ENCODE results near the gene MZT2A.
"Not testable (repeated sequence)": the region's sequence is repeated elsewhere in the genome, so short reads cannot be mapped to it uniquely, and the experiment has no call there.

MZT2A gene

GRCh38 chr2:131519871-131520470 is 27.8 kb upstream of the MZT2A start:
- DNase-seq, result not testable (repeated sequence)

GRCh38 chr2:131519466-131519865 is 27.3 kb upstream of the MZT2A start:
- no peak for DNase-seq

- not testable (repeated sequence) for DNase-seq
Observed at GRCh38 chr2:131518531-131518930, 26.3 kb upstream of the MZT2A start.

- DNase-seq, result not testable (repeated sequence)
Observed at GRCh38 chr2:131517856-131518255, 25.7 kb upstream of the MZT2A start.

GRCh38 chr2:131517106-131517831 is 25.1 kb upstream of the MZT2A start:
- DNase-seq, result no peak

GRCh38 chr2:131516621-131517020 is 24.4 kb upstream of the MZT2A start:
- not testable (repeated sequence) for DNase-seq

- DNase-seq, result no peak
Observed at GRCh38 chr2:131516011-131516410, 23.8 kb upstream of the MZT2A start.

GRCh38 chr2:131515235-131515634 is 23.0 kb upstream of the MZT2A start:
- DNase-seq, result not testable (repeated sequence)

- DNase-seq, result not testable (repeated sequence)
Observed at GRCh38 chr2:131514408-131515166, 22.4 kb upstream of the MZT2A start.

- DNase-seq, result not testable (repeated sequence)
Observed at GRCh38 chr2:131511969-131512870, 20.0 kb upstream of the MZT2A start.

GRCh38 chr2:131511291-131511968 is 19.2 kb upstream of the MZT2A start:
- not testable (repeated sequence) for DNase-seq

GRCh38 chr2:131509615-131510014 is 17.4 kb upstream of the MZT2A start:
- no peak for DNase-seq

GRCh38 chr2:131504082-131504750 is 12.0 kb upstream of the MZT2A start:
- DNase-seq, result not testable (repeated sequence)

GRCh38 chr2:131503587-131503986 is 11.4 kb upstream of the MZT2A start:
- DNase-seq, result not testable (repeated sequence)

GRCh38 chr2:131498321-131498973 is 6.2 kb upstream of the MZT2A start:
- not testable (repeated sequence) for DNase-seq

- not testable (repeated sequence) for DNase-seq
Observed at GRCh38 chr2:131495506-131495905, 3.3 kb upstream of the MZT2A start.

- DNase-seq, result no peak
Observed at GRCh38 chr2:131493199-131493968, 1.2 kb upstream of the MZT2A start.

- DNase-seq, result peak; percentile 70
Observed at GRCh38 chr2:131492418-131493198, 411 bp upstream of the MZT2A start.

GRCh38 chr2:131491469-131491836 is 744 bp downstream of the MZT2A start:
- not testable (repeated sequence) for DNase-seq

Measured in GOT3 (cell line).